ENCODE measurements around the gene FSIP1. TPM values are rescaled to one million over a fixed set of nuclear protein-coding genes. Genes with fewer than 3 reads are reported as not detected.

The FSIP1 gene
- total RNA-seq, 1 donor from 2014 or later, result 0.41 TPM

- TF ChIP-seq, protein P1, sequence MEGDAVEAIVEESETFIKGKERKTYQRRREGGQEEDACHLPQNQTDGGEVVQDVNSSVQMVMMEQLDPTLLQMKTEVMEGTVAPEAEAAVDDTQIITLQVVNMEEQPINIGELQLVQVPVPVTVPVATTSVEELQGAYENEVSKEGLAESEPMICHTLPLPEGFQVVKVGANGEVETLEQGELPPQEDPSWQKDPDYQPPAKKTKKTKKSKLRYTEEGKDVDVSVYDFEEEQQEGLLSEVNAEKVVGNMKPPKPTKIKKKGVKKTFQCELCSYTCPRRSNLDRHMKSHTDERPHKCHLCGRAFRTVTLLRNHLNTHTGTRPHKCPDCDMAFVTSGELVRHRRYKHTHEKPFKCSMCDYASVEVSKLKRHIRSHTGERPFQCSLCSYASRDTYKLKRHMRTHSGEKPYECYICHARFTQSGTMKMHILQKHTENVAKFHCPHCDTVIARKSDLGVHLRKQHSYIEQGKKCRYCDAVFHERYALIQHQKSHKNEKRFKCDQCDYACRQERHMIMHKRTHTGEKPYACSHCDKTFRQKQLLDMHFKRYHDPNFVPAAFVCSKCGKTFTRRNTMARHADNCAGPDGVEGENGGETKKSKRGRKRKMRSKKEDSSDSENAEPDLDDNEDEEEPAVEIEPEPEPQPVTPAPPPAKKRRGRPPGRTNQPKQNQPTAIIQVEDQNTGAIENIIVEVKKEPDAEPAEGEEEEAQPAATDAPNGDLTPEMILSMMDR (IDR thresholded peaks at IDR 0.05; ENCODE audit: unreplicated experiment), result no peak
- no peak for DNase-seq (ENCODE audit: low spot score)
- no peaks in the 10 kb centered on the region for H3K36me3 Mint-ChIP-seq (ENCODE audit: low read depth, unreplicated experiment)
- H3K27me3 Mint-ChIP-seq (ENCODE audit: unreplicated experiment), result no peaks in the 10 kb centered on the region
- H3K27ac Mint-ChIP-seq (ENCODE audit: unreplicated experiment), result no peak overlapping the region
- H3K4me1 Mint-ChIP-seq (ENCODE audit: unreplicated experiment), result no peaks in the 10 kb centered on the region
- H3K4me3 Mint-ChIP-seq (ENCODE audit: unreplicated experiment), result no peak overlapping the region
- H3K9me3 Mint-ChIP-seq (ENCODE audit: unreplicated experiment), result no peaks in the 10 kb centered on the region
Observed at GRCh38 chr15:39596358-39597051, 186.1 kb downstream of the FSIP1 start.

GRCh38 chr15:39595338-39596221, 187.1 kb downstream of the FSIP1 start:
- H3K27ac Mint-ChIP-seq (ENCODE audit: unreplicated experiment), result no peak overlapping the region
- no peak for DNase-seq (ENCODE audit: low spot score)
- H3K9me3 Mint-ChIP-seq (ENCODE audit: unreplicated experiment), result no peaks in the 10 kb centered on the region
- no peaks in the 10 kb centered on the region for H3K36me3 Mint-ChIP-seq (ENCODE audit: low read depth, unreplicated experiment)
- H3K4me3 Mint-ChIP-seq (ENCODE audit: unreplicated experiment), result no peak overlapping the region
- H3K27me3 Mint-ChIP-seq (ENCODE audit: unreplicated experiment), result no peaks in the 10 kb centered on the region
- TF ChIP-seq, protein P1 (IDR thresholded peaks at IDR 0.05; ENCODE audit: unreplicated experiment), result no peak
- no peaks in the 10 kb centered on the region for H3K4me1 Mint-ChIP-seq (ENCODE audit: unreplicated experiment)

DNA sequence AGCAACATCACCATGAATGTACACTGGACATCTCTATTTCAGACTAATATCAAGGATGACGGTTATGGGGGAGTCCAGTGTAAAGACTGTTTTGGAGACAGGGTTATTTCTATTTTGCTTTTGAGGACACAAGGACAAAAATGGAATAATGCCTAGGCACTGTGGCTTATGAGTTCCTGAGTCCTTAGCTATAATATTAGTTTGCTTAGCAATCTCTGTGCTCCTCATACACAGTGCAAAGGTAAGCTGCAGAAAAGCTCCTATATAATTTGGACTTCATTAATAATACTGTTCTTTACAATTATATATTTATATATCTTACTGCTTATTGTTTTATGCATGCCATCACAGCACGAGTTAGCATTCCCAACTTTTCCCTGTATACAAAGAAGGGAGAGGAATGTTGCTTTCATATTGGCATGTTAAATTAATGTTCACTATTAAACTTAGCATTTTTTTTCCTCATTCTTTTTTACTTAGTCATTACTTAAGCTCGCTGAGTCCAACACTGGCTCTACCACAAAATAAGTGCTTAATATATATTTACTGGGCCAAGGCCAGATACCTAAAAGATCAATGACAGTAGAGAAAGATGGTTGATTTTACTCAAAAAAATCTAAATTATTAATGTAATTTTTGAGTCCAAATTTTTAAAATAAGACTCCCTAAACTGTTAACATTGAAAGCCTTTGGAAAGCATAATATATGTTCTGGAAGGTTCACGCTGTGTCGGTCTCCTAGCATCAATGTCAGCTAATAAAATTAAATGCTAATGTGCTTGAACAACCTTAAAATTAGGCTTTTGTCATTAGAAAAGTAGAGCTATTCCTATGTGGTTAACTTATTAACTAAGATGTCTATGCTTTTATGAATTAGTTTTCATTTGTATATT, 187.9 kb downstream of the FSIP1 start:
- Mint-ChIP-seq H3K9me3 (ENCODE audit: unreplicated experiment) (no peaks in the 10 kb centered on the region), H3K4me1 (ENCODE audit: unreplicated experiment) (no peaks in the 10 kb centered on the region), H3K4me3 (ENCODE audit: unreplicated experiment) (no peak overlapping the region), H3K27ac (ENCODE audit: unreplicated experiment) (no peak overlapping the region), H3K27me3 (ENCODE audit: unreplicated experiment) (no peaks in the 10 kb centered on the region), H3K36me3 (ENCODE audit: low read depth, unreplicated experiment) (no peaks in the 10 kb centered on the region)
- TF ChIP-seq, protein P1 (IDR thresholded peaks at IDR 0.05; ENCODE audit: unreplicated experiment), result no peak
- DNase-seq (ENCODE audit: low spot score), result no peak

- Mint-ChIP-seq H3K27me3 (ENCODE audit: unreplicated experiment) (no peaks in the 10 kb centered on the region), H3K36me3 (ENCODE audit: low read depth, unreplicated experiment) (peaks cover 4% of the 10 kb centered on the region)
- no peak for DNase-seq (ENCODE audit: low spot score)
Observed at GRCh38 chr15:39593656-39594445, 188.8 kb downstream of the FSIP1 start.

More at GRCh38 chr15:39593656-39594445, 188.8 kb downstream of the FSIP1 start:
- Mint-ChIP-seq H3K27ac (ENCODE audit: unreplicated experiment) (no peak overlapping the region), H3K9me3 (ENCODE audit: unreplicated experiment) (no peaks in the 10 kb centered on the region), H3K4me1 (ENCODE audit: unreplicated experiment) (no peaks in the 10 kb centered on the region), H3K4me3 (ENCODE audit: unreplicated experiment) (no peak overlapping the region)
- TF ChIP-seq, protein P1 (IDR thresholded peaks at IDR 0.05; ENCODE audit: unreplicated experiment), result no peak
